HL-60 (cell line): ENCODE measurements around the gene CAST.
"Not testable (repeated sequence)": the region's sequence is repeated elsewhere in the genome, so short reads cannot be mapped to it uniquely, and the experiment has no call there.

Source experiments
- DNase-seq, 2 experiments: peaks; one replicate each; pipeline ENCODE4 v3.0.0-alpha.2; 2010 to 2020; ENCODE audit warnings: low read depth in 1 of 2, low spot score in 1 of 2
- H3K27ac ChIP-seq: fragments of 250-450 bp; sonication (Bioruptor Pico); replicated peaks from 2 replicates; pipeline ENCODE4 v1.5.1; 2020; ENCODE audit warnings: mild to moderate bottlenecking, moderate library complexity
- H3K27me3 ChIP-seq: fragments of 250-450 bp; sonication (Bioruptor Pico); 2 replicates; pipeline ENCODE4 v1.5.1; 2021; ENCODE audit warnings: mild to moderate bottlenecking, moderate library complexity; ENCODE audit not compliant: insufficient read depth, poor library complexity, severe bottlenecking
- H3K4me3 ChIP-seq: replicated peaks from 2 replicates; pipeline ENCODE4 v1.5.1; 2011; ENCODE audit warnings: mild to moderate bottlenecking, control low read depth, low read length; ENCODE audit not compliant: insufficient read depth
- CTCF ChIP-seq: IDR thresholded peaks from one replicate; pipeline ENCODE4 v1.5.1; 2011; ENCODE audit warnings: low read length, control low read depth, inconsistent platforms; ENCODE audit not compliant: insufficient read depth
- GABPA ChIP-seq: IDR thresholded peaks from 2 replicates; pipeline ENCODE4 v1.6.1; 2012; ENCODE audit warnings: low read depth
- POLR2AphosphoS5 ChIP-seq: IDR thresholded peaks from 2 replicates; pipeline ENCODE4 v1.6.1; 2012; ENCODE audit warnings: low read depth
- REST ChIP-seq: IDR thresholded peaks from 2 replicates; pipeline ENCODE4 v1.6.1; 2012; ENCODE audit warnings: low read depth; ENCODE audit not compliant: insufficient replicate concordance
- SPI1 ChIP-seq: IDR thresholded peaks from 2 replicates; pipeline ENCODE4 v1.6.1; 2012; ENCODE audit warnings: low read depth, mild to moderate bottlenecking, borderline replicate concordance

The CAST gene

GRCh38 chr5:96616801-96617200, 45.4 kb upstream of the CAST start:
- Histone ChIP-seq H3K4me3 (no peak overlapping the region), H3K27me3 (no peaks in the 10 kb centered on the region), H3K27ac (no peak overlapping the region)
- TF ChIP-seq SPI1: no peak
- TF ChIP-seq CTCF: no peak
- TF ChIP-seq REST: no peak
- no peak for TF ChIP-seq GABPA
- TF ChIP-seq POLR2AphosphoS5: no peak
- no peak for DNase-seq

GRCh38 chr5:96618311-96619016, 43.7 kb upstream of the CAST start:
- not testable (repeated sequence) for H3K27ac ChIP-seq, H3K27me3 ChIP-seq, DNase-seq, H3K4me3 ChIP-seq

GRCh38 chr5:96619946-96620345, 42.2 kb upstream of the CAST start:
- no peak for TF ChIP-seq SPI1
- no peak for TF ChIP-seq CTCF
- no peak for TF ChIP-seq REST
- TF ChIP-seq POLR2AphosphoS5: no peak
- TF ChIP-seq GABPA: no peak
- Histone ChIP-seq H3K4me3 (no peak overlapping the region), H3K27ac (no peak overlapping the region), H3K27me3 (no peaks in the 10 kb centered on the region)
- DNase-seq: no peak

GRCh38 chr5:96624596-96624995, 37.6 kb upstream of the CAST start:
- DNase-seq: no peak
- TF ChIP-seq POLR2AphosphoS5: no peak
- no peak for TF ChIP-seq GABPA
- TF ChIP-seq CTCF: no peak
- TF ChIP-seq REST: no peak
- no peak for TF ChIP-seq SPI1
- H3K27ac ChIP-seq: no peak overlapping the region
- H3K4me3 ChIP-seq: no peak overlapping the region
- no peaks in the 10 kb centered on the region for H3K27me3 ChIP-seq
